ENCODE results near the gene NTM. TPM values are rescaled to one million over a fixed set of nuclear protein-coding genes. Genes with fewer than 3 reads are reported as not detected.

The NTM gene
- total RNA-seq, 1 experiment from 2014 or later, result 9.9 TPM

- H4K8ac ChIP-seq (replicated peaks; ENCODE audit: insufficient read length, low read depth, low read length), result no peak overlapping the region
- H4K20me1 ChIP-seq (ENCODE audit: control insufficient read depth, insufficient read depth, insufficient read length), result no peaks in the 10 kb centered on the region
- peak overlapping the region in 2 of 3 experiments; percentile 31 to 85; a peak in 6 of 7 replicates for H3K27ac Mint-ChIP-seq
- H3K18ac ChIP-seq (ENCODE audit: insufficient read length, low read depth, low read length), result no peak overlapping the region
- H2BK5ac ChIP-seq (ENCODE audit: insufficient read length, low read length), result no peak overlapping the region
- peaks cover 16 to 24% of the 10 kb centered on the region in 2 experiments for H3K4me1 Mint-ChIP-seq
- no peaks in the 10 kb centered on the region for H3K9me3 Mint-ChIP-seq
- no peak overlapping the region for H3K4me2 ChIP-seq (ENCODE audit: insufficient read depth, insufficient read length, low read length)
- no peak overlapping the region for H3K27ac ChIP-seq (ENCODE audit: insufficient read length, low read depth, low read length)
- no peak overlapping the region for H2BK15ac ChIP-seq (ENCODE audit: low read depth, low read length)
- TF ChIP-seq CTCF (conservative IDR thresholded peaks at IDR 0.05), result no peak
- H3K23ac ChIP-seq (ENCODE audit: insufficient read length, low read depth, low read length), result no peak overlapping the region
- H3T11ph ChIP-seq (ENCODE audit: low read length), result no peak overlapping the region
- no peak overlapping the region for H2AK5ac ChIP-seq (ENCODE audit: insufficient read length, low read length)
- H3K14ac ChIP-seq (ENCODE audit: insufficient read depth, low read length), result no peak overlapping the region
- H3K4me3 Mint-ChIP-seq, result no peak overlapping the region
- H2BK12ac ChIP-seq (ENCODE audit: insufficient read length, low read depth, low read length), result no peak overlapping the region
- H3K9ac ChIP-seq (ENCODE audit: extremely low read depth, insufficient read length, low read length), result no peak overlapping the region
- no peaks in the 10 kb centered on the region for H3K23me2 ChIP-seq (ENCODE audit: insufficient read length, low read depth, low read length, poor library complexity, severe bottlenecking)
- no peaks in the 10 kb centered on the region; the same call in 1 of the 2 replicates for H3K4me1 ChIP-seq (ENCODE audit: insufficient read depth, low read length)
- no peak overlapping the region for H4K91ac ChIP-seq (ENCODE audit: insufficient read length, low read depth, low read length)
- no peak overlapping the region for H2AFZ ChIP-seq (ENCODE audit: low read length)
- no peak overlapping the region for H2BK120ac ChIP-seq (ENCODE audit: low read depth, low read length, poor library complexity, severe bottlenecking)
- DNase-seq, result peak; percentile 39
- H3K56ac ChIP-seq (ENCODE audit: insufficient read length, low read depth, low read length), result no peak overlapping the region
- H3K27me3 Mint-ChIP-seq (ENCODE audit: low read depth), result no peaks in the 10 kb centered on the region; the same call in 1 of the 2 replicates
- no peak overlapping the region for H3K4ac ChIP-seq (ENCODE audit: low read depth, low read length)
- no peaks in the 10 kb centered on the region for H3K27me3 ChIP-seq (ENCODE audit: insufficient read depth, low read length)
- no peak overlapping the region for H4K5ac ChIP-seq (ENCODE audit: insufficient read length, low read depth, low read length)
- no peaks in the 10 kb centered on the region for H3K79me2 ChIP-seq (ENCODE audit: insufficient read depth, low read length)
- H3K9me3 ChIP-seq (ENCODE audit: control insufficient read depth, low read depth, low read length), result no peaks in the 10 kb centered on the region
- no peak overlapping the region for H2BK20ac ChIP-seq (ENCODE audit: low read depth, low read length, poor library complexity, severe bottlenecking)
- WGBS (ENCODE audit: extremely low coverage, insufficient read length, low lambda C conversion rate), result no CpG with 5 or more reads among the region's 10 CpGs
- no peaks in the 10 kb centered on the region for H3K79me1 ChIP-seq (ENCODE audit: insufficient read depth, low read depth, low read length, poor library complexity, severe bottlenecking)
- peaks cover 0 to 3% (median 0%) of the 10 kb centered on the region in 3 experiments; a peak in 2 of 7 replicates for H3K36me3 Mint-ChIP-seq (ENCODE audit: insufficient read depth in 1 of 3, low read depth in 3 of 3)
Observed at GRCh38 chr11:131546218-131546895, 175.9 kb downstream of the NTM start.
